ENCODE results near the gene SHISAL2A.

DNA sequence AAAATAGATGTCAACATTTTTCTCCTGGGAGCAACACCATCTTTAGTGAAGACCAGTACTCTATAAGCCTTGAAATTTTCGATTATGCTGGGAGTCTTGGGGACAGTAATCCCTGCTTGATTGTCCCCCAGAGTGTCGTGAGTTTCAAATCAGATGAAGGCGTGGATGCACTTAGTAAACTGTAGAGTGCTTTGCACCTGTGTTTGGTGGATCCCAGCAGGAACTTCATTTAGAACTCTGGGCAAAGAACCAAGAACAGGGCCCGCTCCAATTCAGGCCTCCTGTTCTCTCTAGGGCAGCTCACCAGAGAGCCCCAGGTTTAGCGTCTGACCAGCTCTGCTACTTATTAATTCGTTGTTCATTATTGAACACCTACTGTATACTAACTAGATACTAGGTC, 29.3 kb upstream of the SHISAL2A start:
- TF ChIP-seq GATA2 (IDR thresholded peaks at IDR 0.05; ENCODE audit: low read depth, low read length) (no peak), GATA3 (IDR thresholded peaks at IDR 0.05; ENCODE audit: low read depth, low read length) (no peak)
